HCT116 (cell line): ENCODE results near the gene XKR3. TPM values are rescaled to one million over a fixed set of nuclear protein-coding genes. Genes with fewer than 3 reads are reported as not detected.

ENCODE experiments used
- ATAC-seq: fragments of 200-7000 bp; cut with Tn5 transposase; 2 replicates; pipeline ENCODE4 v1.9.1; 2020; ENCODE audit warnings: mild to moderate bottlenecking, moderate library complexity
- BruUV-seq: library from RNA; stranded (reverse); fragments of 400-500 nt; replicated peaks from 2 replicates; lab custom pipeline; 2021; lab: Mats Ljungman, UMichigan
- CTCF ChIA-PET: fragments of 300-600 bp; sonication (Branson Sonifier 250); formaldehyde crosslinking; loops from one replicate; lab custom pipeline; 2021; ENCODE audit warnings: antibody characterized with exemption; lab: Charles Lee
- POLR2A ChIA-PET: fragments of 300-600, 350-600 bp; sonication (Branson Sonifier 250); formaldehyde crosslinking; loops from one replicate; lab custom pipeline; 2021; ENCODE audit warnings: antibody characterized with exemption; lab: Charles Lee
- RAD21 ChIA-PET, 2 experiments: fragments of 300-600 bp; sonication (Branson Sonifier 250); formaldehyde crosslinking; loops; one replicate each; lab custom pipeline; 2023; ENCODE audit warnings: low total read pairs in 2 of 2; ENCODE audit not compliant: uncharacterized antibody in 2 of 2, unreplicated experiment in 2 of 2, low non-redundant PET in 1 of 2; lab: Charles Lee
- DNase-seq: peaks from one replicate; pipeline ENCODE4 v3.0.0-alpha.2; 2010; ENCODE audit warnings: low read depth, low spot score
- H2AFZ ChIP-seq: fragments of 200-600 bp; shearing (Covaris generic), sonication (generic); 2 replicates; pipeline ENCODE4 v1.6.1; 2017; ENCODE audit warnings: low read depth, mixed run types, mixed read lengths, antibody characterized with exemption, low read length; ENCODE audit not compliant: poor library complexity, severe bottlenecking
- H3K27ac ChIP-seq: 2 replicates; pipeline ENCODE4 v1.5.1; 2012; ENCODE audit warnings: low read depth, low read length
- H3K27me3 ChIP-seq: fragments of 200-600 bp; sonication (generic); 2 replicates; pipeline ENCODE4 v1.6.1; 2016; ENCODE audit warnings: mixed run types, low read length, mixed read lengths; ENCODE audit not compliant: insufficient read depth
- H3K36me3 ChIP-seq, 2 experiments: fragments of 200-500 bp in 1 of 2; fragments of 200-600 bp in 1 of 2; sonication (Bioruptor generic) in 1 of 2; sonication (generic) in 1 of 2; 2 replicates each; pipeline versions ENCODE4 v1.5.1 to v1.6.1; 2014 to 2016; ENCODE audit warnings: low read length in 2 of 2, inconsistent platforms in 1 of 2, mixed read lengths in 1 of 2, mixed run types in 1 of 2; ENCODE audit not compliant: insufficient read depth in 2 of 2, control insufficient read depth in 1 of 2
- H3K4me1 ChIP-seq, 2 experiments: fragments of 200-600 bp in 1 of 2; sonication (generic) in 1 of 2; 2 replicates each; pipeline versions ENCODE4 v1.5.1 to v1.6.1; 2012 to 2017; ENCODE audit warnings: low read length in 2 of 2, inconsistent platforms in 1 of 2, mild to moderate bottlenecking in 1 of 2, mixed read lengths in 1 of 2, mixed run types in 1 of 2, moderate library complexity in 1 of 2; ENCODE audit not compliant: insufficient read depth in 2 of 2, control insufficient read depth in 1 of 2
- H3K4me2 ChIP-seq: fragments of 200-600 bp; sonication (generic); 2 replicates; pipeline ENCODE4 v1.6.1; 2017; ENCODE audit warnings: mixed run types, low read length, mixed read lengths
- H3K4me3 ChIP-seq, 2 experiments: fragments of 200-600 bp in 1 of 2; sonication (generic) in 1 of 2; replicated peaks in 1 of 2; 2 replicates each; pipeline ENCODE4 v1.5.1; 2011 to 2016; ENCODE audit warnings: low read length in 2 of 2, control low read depth in 1 of 2, low read depth in 1 of 2, mild to moderate bottlenecking in 1 of 2, mixed read lengths in 1 of 2, mixed run types in 1 of 2
- H3K79me2 ChIP-seq: fragments of 200-600 bp; sonication (generic); 2 replicates; pipeline ENCODE4 v1.6.1; 2017; ENCODE audit warnings: mild to moderate bottlenecking, mixed run types, low read length, moderate library complexity, mixed read lengths; ENCODE audit not compliant: insufficient read depth
- H3K9ac ChIP-seq: fragments of 200-600 bp; sonication (generic); 2 replicates; pipeline ENCODE4 v1.6.1; 2016; ENCODE audit warnings: low read length, mixed read lengths
- H3K9me2 ChIP-seq: fragments of 200-600 bp; sonication (generic), shearing (Covaris generic); 2 replicates; pipeline ENCODE4 v1.6.1; 2017; ENCODE audit warnings: mixed run types, mild to moderate bottlenecking, moderate library complexity; ENCODE audit not compliant: insufficient read depth
- H3K9me3 ChIP-seq, 2 experiments: fragments of 200-500 bp in 1 of 2; fragments of 200-600 bp in 1 of 2; sonication (Bioruptor generic) in 1 of 2; sonication (generic) in 1 of 2; 2 replicates each; pipeline ENCODE4 v1.6.1; 2014 to 2017; ENCODE audit warnings: low read length in 2 of 2, mixed read lengths in 2 of 2, inconsistent platforms in 1 of 2, low read depth in 1 of 2, mild to moderate bottlenecking in 1 of 2, mixed run types in 1 of 2, moderate library complexity in 1 of 2; ENCODE audit not compliant: control insufficient read depth in 1 of 2, insufficient read depth in 1 of 2
- H4K20me1 ChIP-seq: fragments of 200-600 bp; sonication (generic), shearing (Covaris generic); 2 replicates; pipeline ENCODE4 v1.6.1; 2017; ENCODE audit warnings: mixed run types, mild to moderate bottlenecking, moderate library complexity; ENCODE audit not compliant: insufficient read depth
- CTCF ChIP-seq, 3 experiments: fragments of 200-600 bp in 1 of 3; sonication (generic) in 1 of 3; IDR thresholded peaks in 2 of 3; conservative IDR thresholded peaks in 1 of 3; 2 replicates each; pipeline ENCODE4 v1.5.1; 2012 to 2017; ENCODE audit warnings: low read depth in 2 of 3, low read length in 2 of 3, antibody characterized with exemption in 1 of 3, borderline replicate concordance in 1 of 3, control low read depth in 1 of 3, mild to moderate bottlenecking in 1 of 3, mixed read lengths in 1 of 3, mixed run types in 1 of 3, moderate library complexity in 1 of 3; ENCODE audit not compliant: insufficient read depth in 1 of 3
- EGR1 ChIP-seq: IDR thresholded peaks from 2 replicates; pipeline ENCODE4 v1.6.1; 2012; ENCODE audit warnings: low read depth
- ELF1 ChIP-seq: IDR thresholded peaks from 2 replicates; pipeline ENCODE4 v1.6.1; 2012; ENCODE audit warnings: low read depth, borderline replicate concordance
- EZH2 ChIP-seq: fragments of 200-600 bp; sonication (generic); IDR thresholded peaks from 2 replicates; pipeline ENCODE4 v1.6.1; 2017; ENCODE audit warnings: antibody characterized with exemption, mixed run types
- EZH2phosphoT487 ChIP-seq: fragments of 200-600 bp; IDR thresholded peaks from 2 replicates; pipeline ENCODE4 v1.6.1; 2018; ENCODE audit warnings: antibody characterized with exemption, borderline replicate concordance
- FOSL1 ChIP-seq: IDR thresholded peaks from 2 replicates; pipeline ENCODE4 v1.6.1; 2012; ENCODE audit warnings: low read depth
- JUND ChIP-seq: IDR thresholded peaks from 2 replicates; pipeline ENCODE4 v1.6.1; 2012
- POLR2A ChIP-seq: IDR thresholded peaks from 2 replicates; pipeline ENCODE4 v1.7.0; 2011; ENCODE audit warnings: borderline replicate concordance; ENCODE audit not compliant: insufficient read depth, insufficient read length; ENCODE audit errors: extremely low read depth
- POLR2AphosphoS5 ChIP-seq: IDR thresholded peaks from 2 replicates; pipeline ENCODE4 v1.6.1; 2011; ENCODE audit warnings: mild to moderate bottlenecking, low read depth, low read length, moderate library complexity
- RAD21 ChIP-seq: IDR thresholded peaks from 2 replicates; pipeline ENCODE4 v1.6.1; 2012; ENCODE audit warnings: low read depth, mild to moderate bottlenecking
- REST ChIP-seq: IDR thresholded peaks from 2 replicates; pipeline ENCODE4 v1.6.1; 2012; ENCODE audit warnings: low read depth
- SIN3A ChIP-seq: IDR thresholded peaks from 2 replicates; pipeline ENCODE4 v1.6.1; 2012; ENCODE audit warnings: low read depth
- SP1 ChIP-seq: IDR thresholded peaks from 2 replicates; pipeline ENCODE4 v1.6.1; 2012; ENCODE audit warnings: low read depth
- SRF ChIP-seq: IDR thresholded peaks from 2 replicates; pipeline ENCODE4 v1.6.1; 2012; ENCODE audit warnings: low read depth
- YY1 ChIP-seq: IDR thresholded peaks from 2 replicates; pipeline ENCODE4 v1.6.1; 2011; ENCODE audit warnings: low read length, low read depth, moderate library complexity, mild to moderate bottlenecking; ENCODE audit not compliant: insufficient replicate concordance; ENCODE audit errors: extremely low read depth
- ZBTB33 ChIP-seq: IDR thresholded peaks from 2 replicates; pipeline ENCODE4 v1.6.1; 2011; ENCODE audit warnings: mild to moderate bottlenecking, low read length, moderate library complexity; ENCODE audit not compliant: insufficient replicate concordance; ENCODE audit errors: extremely low read depth
- ZFX ChIP-seq: fragments of 450-650 bp; IDR thresholded peaks from 2 replicates; pipeline ENCODE4 v1.6.1; 2017
- ZNF274 ChIP-seq: fragments of 200-500 bp; sonication (Bioruptor generic); IDR thresholded peaks from 2 replicates; pipeline ENCODE4 v1.6.1; 2014; ENCODE audit warnings: mild to moderate bottlenecking, low read depth, low read length, inconsistent platforms
- intact Hi-C: fragments of 100-400 bp; cut with micrococcal nuclease; formaldehyde crosslinking; loops from 2 replicates; pipeline ENCODE4 v1.10.0; 2022
- total RNA-seq: library from RNA; stranded (reverse); gene quantifications from one replicate; pipeline ENCODE4 v1.2.1, GENCODE V29; 2021; ENCODE audit not compliant: unreplicated experiment

XKR3 gene
- total RNA-seq, 1 experiment from 2014 or later, result not detected

DNA sequence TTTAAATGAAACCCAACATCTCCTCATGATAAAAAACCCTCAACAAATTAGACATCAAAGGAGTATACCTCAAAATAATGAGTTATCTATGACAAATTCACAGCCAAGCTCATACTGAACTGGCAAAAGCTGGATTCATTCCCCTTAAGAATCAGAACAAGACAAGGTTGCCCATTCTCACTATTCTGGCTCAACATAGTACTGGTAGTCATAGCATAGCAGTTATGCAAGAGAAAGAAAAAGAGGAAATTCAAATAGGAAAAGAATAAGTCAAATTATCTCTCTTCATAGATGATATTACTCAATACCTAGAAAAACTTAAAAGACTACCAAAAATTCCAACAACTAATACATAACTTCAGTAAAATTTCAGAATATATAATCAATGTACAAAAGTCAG lies 29.4 kb upstream of the XKR3 start:
- TF ChIP-seq ZNF274 (no peak), POLR2AphosphoS5 (no peak), SRF (no peak), JUND (no peak), EZH2 (no peak), REST (no peak), YY1 (no peak), EGR1 (no peak), SIN3A (no peak), RAD21 (no peak), ELF1 (no peak), ZFX (no peak), ZBTB33 (no peak), CTCF (IDR thresholded peaks at IDR 0.05 in 2 of 3, conservative IDR thresholded peaks at IDR 0.05 in 1 of 3; ENCODE audit: borderline replicate concordance in 1 of 3, insufficient read depth in 1 of 3, low read depth in 2 of 3, low read length in 2 of 3) (no peak), SP1 (no peak), EZH2phosphoT487 (no peak), FOSL1 (no peak), POLR2A (no peak)
- H3K27me3 ChIP-seq, result no peaks in the 10 kb centered on the region
- BruUV-seq, result no TSS peak
- ChIA-PET RAD21 (no interaction called here), POLR2A (no interaction called here), CTCF (no interaction called here)
- no peaks in the 10 kb centered on the region for H3K9me3 ChIP-seq
- DNase-seq (no peak), ATAC-seq (no peak)
- H4K20me1 ChIP-seq, result no peaks in the 10 kb centered on the region
- peaks cover 9 to 12% of the 10 kb centered on the region in 2 experiments for H3K4me1 ChIP-seq
- no peak overlapping the region for H3K27ac ChIP-seq
- H3K36me3 ChIP-seq, result no peaks in the 10 kb centered on the region
- no peak overlapping the region for H3K9ac ChIP-seq
- H3K4me3 ChIP-seq, result no peak overlapping the region
- intact Hi-C loops, result no loop called here
- H3K9me2 ChIP-seq, result no peaks in the 10 kb centered on the region
- H2AFZ ChIP-seq, result no peak overlapping the region
- no peaks in the 10 kb centered on the region for H3K79me2 ChIP-seq
- H3K4me2 ChIP-seq, result no peak overlapping the region
